Measurements from ENCODE around the gene COG5. TPM values are rescaled to one million over a fixed set of nuclear protein-coding genes. Genes with fewer than 3 reads are reported as not detected.
A peak's percentile ranks its signal among the peaks of the same experiment; 100 is the strongest.

COG5 gene
- total and polyA plus RNA-seq, 11 donors = 9.4 to 61.6 (median 42.1) TPM

- 17 to 21% (median 19%) methylated on average over 10 of the region's 10 CpGs for WGBS, 4 donors
- Histone ChIP-seq H3K4me1 (peaks cover 0 to 44% (median 26%) of the 10 kb centered on the region in 12 donors), H3K9me3 (no peaks in the 10 kb centered on the region), H3K27me3 (no peaks in the 10 kb centered on the region), H3K36me3 (peaks cover 0 to 27% (median 21%) of the 10 kb centered on the region in 9 donors), H3K4me3 (peak overlapping the region; percentile 74 to 89 (median 81)), H3K27ac (peak overlapping the region; percentile 95 to 99 (median 97))
- no peak for DNase-seq
- peak in 2 of 12 donors; percentile 1 to 4 for TF ChIP-seq CTCF (IDR thresholded peaks at IDR 0.05)
- TF ChIP-seq POLR2A (IDR thresholded peaks at IDR 0.05) = no peak
- ATAC-seq = no peak
- intact Hi-C loops (cut with DNase I) = loop anchor here in 5 of 10 donors (1.0 to 10.0 kb wide), 7 partner anchors 14 to 396 kb away; partner anchors contain the start of genes COG5 (in 1 of the 5) and DUS4L (in 1 of the 5)
These were observed 17.1 kb upstream of the COG5 start for GRCh38 chr7:107580716-107581383.

GRCh38 chr7:107579885-107580715 lies 16.4 kb upstream of the COG5 start, which contains the start of gene BCAP29:
Gene BCAP29 (plus strand): TSS chr7:107580246. CDS start chr7:107580773, 527 bp downstream.
- Histone ChIP-seq H3K27me3 (no peaks in the 10 kb centered on the region), H3K9me3 (no peaks in the 10 kb centered on the region), H3K4me3 (peak within 1 kb of the TSS; percentile 74 to 89 (median 81)), H3K4me1 (peaks cover 0 to 44% (median 26%) of the 10 kb centered on the region in 12 donors), H3K27ac (peak within 1 kb of the TSS; percentile 95 to 99 (median 97)), H3K36me3 (peaks cover 0 to 27% (median 15%) of the 10 kb centered on the region in 9 donors)
- 0 to 1% (median 0%) methylated on average over 47 to 89 of the region's 89 CpGs for WGBS, 4 donors
- DNase-seq (peak; percentile 85 to 91 (median 87)), ATAC-seq (peak; percentile 84 to 98 (median 96))
- peak; percentile 71 to 90 for TF ChIP-seq POLR2A (IDR thresholded peaks at IDR 0.05)
- peak in 9 of 12 donors; percentile 27 to 65 (median 48) for TF ChIP-seq CTCF (IDR thresholded peaks at IDR 0.05)
- intact Hi-C loops (cut with DNase I) = loop anchor here in 7 of 10 donors (1.0 to 10.0 kb wide), 9 partner anchors 15 to 395 kb away; partner anchors contain the start of genes GPR22 (in 2 of the 7), COG5 (in 1 of the 7) and DUS4L (in 1 of the 7)

GRCh38 chr7:107579554-107579884 lies 15.8 kb upstream of the COG5 start:
- no peaks in the 10 kb centered on the region for H3K9me3 ChIP-seq
- H3K4me3 ChIP-seq = peak overlapping the region; percentile 74 to 89 (median 81)
- H3K36me3 ChIP-seq = peaks cover 0 to 25% (median 14%) of the 10 kb centered on the region in 9 donors
- no peaks in the 10 kb centered on the region for H3K27me3 ChIP-seq
- WGBS, 4 donors = 1% methylated on average over 9 of the region's 9 CpGs
- intact Hi-C loops (cut with DNase I) = loop anchor here in 3 of 10 donors (5.0 to 10.0 kb wide), 3 partner anchors 105 to 115 kb away; partner anchors contain the start of gene GPR22 (in 2 of the 3)
- DNase-seq (no peak), ATAC-seq (peak in 3 of 4 donors; percentile 8 to 36 (median 35))
- peak overlapping the region; percentile 95 to 99 (median 97) for H3K27ac ChIP-seq
- H3K4me1 ChIP-seq = peaks cover 0 to 44% (median 26%) of the 10 kb centered on the region in 12 donors
- TF ChIP-seq CTCF (IDR thresholded peaks at IDR 0.05) (no peak), POLR2A (IDR thresholded peaks at IDR 0.05) (no peak)

All from heart left ventricle (tissue), 16 donors.